SK-N-SH treated with all-trans-retinoic acid at 6 μM for 48 hours (cell line): Measurements from ENCODE around the gene TSGA10IP.

Experiments used
- ARNTL ChIP-seq: fragments of 450-650 bp; formaldehyde crosslinking; IDR thresholded peaks from 2 replicates; pipeline ENCODE4 v1.5.0; 2020; ENCODE audit warnings: low read depth, mild to moderate bottlenecking, moderate library complexity, borderline replicate concordance
- CSDC2 ChIP-seq: fragments of 250-450 bp; sonication (Bioruptor Pico); IDR thresholded peaks from 2 replicates; pipeline ENCODE4 v1.5.0; 2020; ENCODE audit warnings: mild to moderate bottlenecking, moderate library complexity
- ISL1 ChIP-seq: fragments of 250-450 bp; sonication (Bioruptor Pico); IDR thresholded peaks from 2 replicates; pipeline ENCODE4 v2.1.2; 2022; ENCODE audit warnings: mild to moderate bottlenecking, moderate library complexity
- OSR1 ChIP-seq: fragments of 250-450 bp; sonication (Bioruptor Pico); IDR thresholded peaks from 2 replicates; pipeline ENCODE4 v1.8.0; 2022; ENCODE audit warnings: moderate library complexity, mild to moderate bottlenecking, inconsistent platforms
- PPARA ChIP-seq: fragments of 250-450 bp; sonication (Bioruptor Pico); IDR thresholded peaks from 2 replicates; pipeline ENCODE4 v1.5.0; 2020; ENCODE audit warnings: mild to moderate bottlenecking, borderline replicate concordance
- RARB ChIP-seq: fragments of 250-450 bp; sonication (Bioruptor Pico); IDR thresholded peaks from 2 replicates; pipeline ENCODE4 v1.8.0; 2021; ENCODE audit warnings: mild to moderate bottlenecking, moderate library complexity
- SNAI2 ChIP-seq: fragments of 250-450 bp; sonication (Bioruptor Pico); IDR thresholded peaks from 2 replicates; pipeline ENCODE4 v1.5.0; 2020; ENCODE audit warnings: mild to moderate bottlenecking, moderate library complexity
- ZC3H10 ChIP-seq: fragments of 250-450 bp; sonication (Bioruptor Pico); IDR thresholded peaks from 2 replicates; pipeline ENCODE4 v1.5.1; 2021; ENCODE audit warnings: mild to moderate bottlenecking, moderate library complexity
- ZFP3 ChIP-seq: fragments of 250-450 bp; sonication (Bioruptor Pico); IDR thresholded peaks from 2 replicates; pipeline ENCODE4 v1.5.0; 2020; ENCODE audit warnings: mild to moderate bottlenecking, moderate library complexity
- ZFP30 ChIP-seq: fragments of 450-650 bp; formaldehyde crosslinking; IDR thresholded peaks from 2 replicates; pipeline ENCODE4 v1.5.0; 2022; ENCODE audit warnings: mild to moderate bottlenecking, moderate library complexity
- ZNF565 ChIP-seq: fragments of 450-650 bp; formaldehyde crosslinking; conservative IDR thresholded peaks from 2 replicates; pipeline ENCODE4 v1.5.0; 2020; ENCODE audit warnings: low read depth, mild to moderate bottlenecking, moderate library complexity
- TF ChIP-seq, protein P1 (sequence below): fragments of 250-450 bp; sonication (Bioruptor Pico); IDR thresholded peaks from 2 replicates; pipeline ENCODE4 v1.8.0; 2020; ENCODE audit warnings: mild to moderate bottlenecking, moderate library complexity, borderline replicate concordance
- TF ChIP-seq, protein P2 (sequence below): fragments of 250-450 bp; sonication (Bioruptor Pico); IDR thresholded peaks from 2 replicates; pipeline ENCODE4 v1.5.1; 2020; ENCODE audit warnings: low read depth, mild to moderate bottlenecking, moderate library complexity
- TF ChIP-seq, protein P3 (sequence below): fragments of 250-450 bp; sonication (Bioruptor Pico); IDR thresholded peaks from 2 replicates; pipeline ENCODE4 v1.5.1; 2021; ENCODE audit warnings: mild to moderate bottlenecking, moderate library complexity

GRCh38 chr11:65917434-65918210, 27.7 kb upstream of the TSGA10IP start:
- no peak for TF ChIP-seq ZFP3 (CRISPR knock-in tag)
- TF ChIP-seq ZFP30 (CRISPR knock-in tag): no peak
- TF ChIP-seq SNAI2 (CRISPR knock-in tag): no peak
- TF ChIP-seq ISL1 (CRISPR knock-in tag): no peak
- no peak for TF ChIP-seq ZC3H10 (CRISPR knock-in tag)
- no peak for TF ChIP-seq RARB (CRISPR knock-in tag)
- TF ChIP-seq PPARA (CRISPR knock-in tag): no peak
- TF ChIP-seq, protein P1, sequence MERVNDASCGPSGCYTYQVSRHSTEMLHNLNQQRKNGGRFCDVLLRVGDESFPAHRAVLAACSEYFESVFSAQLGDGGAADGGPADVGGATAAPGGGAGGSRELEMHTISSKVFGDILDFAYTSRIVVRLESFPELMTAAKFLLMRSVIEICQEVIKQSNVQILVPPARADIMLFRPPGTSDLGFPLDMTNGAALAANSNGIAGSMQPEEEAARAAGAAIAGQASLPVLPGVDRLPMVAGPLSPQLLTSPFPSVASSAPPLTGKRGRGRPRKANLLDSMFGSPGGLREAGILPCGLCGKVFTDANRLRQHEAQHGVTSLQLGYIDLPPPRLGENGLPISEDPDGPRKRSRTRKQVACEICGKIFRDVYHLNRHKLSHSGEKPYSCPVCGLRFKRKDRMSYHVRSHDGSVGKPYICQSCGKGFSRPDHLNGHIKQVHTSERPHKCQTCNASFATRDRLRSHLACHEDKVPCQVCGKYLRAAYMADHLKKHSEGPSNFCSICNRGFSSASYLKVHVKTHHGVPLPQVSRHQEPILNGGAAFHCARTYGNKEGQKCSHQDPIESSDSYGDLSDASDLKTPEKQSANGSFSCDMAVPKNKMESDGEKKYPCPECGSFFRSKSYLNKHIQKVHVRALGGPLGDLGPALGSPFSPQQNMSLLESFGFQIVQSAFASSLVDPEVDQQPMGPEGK (CRISPR knock-in tag): no peak
- TF ChIP-seq OSR1 (CRISPR knock-in tag): no peak
- TF ChIP-seq ARNTL: no peak
- no peak for TF ChIP-seq CSDC2 (CRISPR knock-in tag)
- TF ChIP-seq, protein P2, sequence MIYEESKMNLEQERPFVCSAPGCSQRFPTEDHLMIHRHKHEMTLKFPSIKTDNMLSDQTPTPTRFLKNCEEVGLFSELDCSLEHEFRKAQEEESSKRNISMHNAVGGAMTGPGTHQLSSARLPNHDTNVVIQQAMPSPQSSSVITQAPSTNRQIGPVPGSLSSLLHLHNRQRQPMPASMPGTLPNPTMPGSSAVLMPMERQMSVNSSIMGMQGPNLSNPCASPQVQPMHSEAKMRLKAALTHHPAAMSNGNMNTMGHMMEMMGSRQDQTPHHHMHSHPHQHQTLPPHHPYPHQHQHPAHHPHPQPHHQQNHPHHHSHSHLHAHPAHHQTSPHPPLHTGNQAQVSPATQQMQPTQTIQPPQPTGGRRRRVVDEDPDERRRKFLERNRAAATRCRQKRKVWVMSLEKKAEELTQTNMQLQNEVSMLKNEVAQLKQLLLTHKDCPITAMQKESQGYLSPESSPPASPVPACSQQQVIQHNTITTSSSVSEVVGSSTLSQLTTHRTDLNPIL (CRISPR knock-in tag): no peak
- no peak for TF ChIP-seq ZNF565
- TF ChIP-seq, protein P3, sequence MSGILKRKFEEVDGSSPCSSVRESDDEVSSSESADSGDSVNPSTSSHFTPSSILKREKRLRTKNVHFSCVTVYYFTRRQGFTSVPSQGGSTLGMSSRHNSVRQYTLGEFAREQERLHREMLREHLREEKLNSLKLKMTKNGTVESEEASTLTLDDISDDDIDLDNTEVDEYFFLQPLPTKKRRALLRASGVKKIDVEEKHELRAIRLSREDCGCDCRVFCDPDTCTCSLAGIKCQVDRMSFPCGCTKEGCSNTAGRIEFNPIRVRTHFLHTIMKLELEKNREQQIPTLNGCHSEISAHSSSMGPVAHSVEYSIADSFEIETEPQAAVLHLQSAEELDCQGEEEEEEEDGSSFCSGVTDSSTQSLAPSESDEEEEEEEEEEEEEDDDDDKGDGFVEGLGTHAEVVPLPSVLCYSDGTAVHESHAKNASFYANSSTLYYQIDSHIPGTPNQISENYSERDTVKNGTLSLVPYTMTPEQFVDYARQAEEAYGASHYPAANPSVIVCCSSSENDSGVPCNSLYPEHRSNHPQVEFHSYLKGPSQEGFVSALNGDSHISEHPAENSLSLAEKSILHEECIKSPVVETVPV (CRISPR knock-in tag): no peak
